ENCODE results near the gene TGFBR3.

TGFBR3 gene

DNA sequence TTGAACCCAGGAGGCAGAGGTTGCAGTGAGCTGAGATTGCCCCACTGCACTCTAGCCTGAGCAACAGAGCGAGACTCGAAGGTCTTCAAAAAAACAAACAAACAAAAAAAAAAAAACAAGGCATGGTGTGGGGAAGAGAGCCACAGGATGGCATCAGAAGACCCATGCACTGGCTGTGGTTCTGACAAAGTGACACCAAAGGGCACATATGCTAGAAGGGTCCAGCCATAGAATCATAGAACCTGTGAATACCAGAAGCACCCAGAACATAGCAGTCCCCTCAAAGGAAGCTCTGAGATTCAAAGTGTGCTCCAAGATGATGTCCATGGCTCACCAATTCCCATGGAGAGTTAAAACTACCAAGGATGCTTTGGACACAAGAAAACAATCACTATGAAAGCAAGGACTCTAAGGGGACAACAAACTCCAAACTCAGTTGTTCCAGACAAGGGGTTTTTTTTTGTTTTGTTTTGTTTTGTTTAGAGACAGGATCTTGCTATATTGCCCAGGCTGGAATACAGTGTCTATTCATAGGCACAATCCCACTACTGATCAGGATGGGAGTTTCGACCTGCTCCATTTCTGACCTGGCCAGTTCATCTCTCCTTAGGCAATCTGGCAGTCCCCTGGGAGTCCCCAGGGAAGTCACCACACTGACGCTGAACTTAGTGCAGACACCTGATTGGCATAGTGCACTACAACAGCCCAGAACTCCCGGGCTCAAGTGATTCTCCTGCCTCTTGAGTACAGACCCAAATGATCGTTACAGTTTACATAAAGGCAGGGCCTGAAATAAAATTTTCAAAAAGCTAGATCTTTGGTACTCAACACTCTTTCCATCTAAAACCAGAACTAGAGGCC lies 56.4 kb downstream of the TGFBR3 start:
- H3K9me3 ChIP-seq (replicated peaks; ENCODE audit: low read length) = no peaks in the 10 kb centered on the region
- peaks cover 6% of the 10 kb centered on the region for H3K27me3 ChIP-seq (ENCODE audit: control insufficient read depth, insufficient read depth, low read length)
- H3K4me1 ChIP-seq (ENCODE audit: control insufficient read depth, insufficient read depth, low read length) = peaks cover 10% of the 10 kb centered on the region
- no peaks in the 10 kb centered on the region for H3K36me3 ChIP-seq (ENCODE audit: insufficient read depth, low read length)
- H3K4me2 ChIP-seq (ENCODE audit: low read length) = no peak overlapping the region
- no peak overlapping the region for H3K4me3 ChIP-seq (ENCODE audit: low read length)
- H3K9ac ChIP-seq (ENCODE audit: low read depth, low read length) = no peak overlapping the region

- Histone ChIP-seq H3K4me2 (ENCODE audit: low read length) (no peak overlapping the region), H3K4me3 (ENCODE audit: low read length) (no peak overlapping the region), H3K27me3 (ENCODE audit: control insufficient read depth, insufficient read depth, low read length) (peaks cover 6% of the 10 kb centered on the region), H3K4me1 (ENCODE audit: control insufficient read depth, insufficient read depth, low read length) (peaks cover 10% of the 10 kb centered on the region), H3K9me3 (replicated peaks; ENCODE audit: low read length) (no peaks in the 10 kb centered on the region), H3K9ac (ENCODE audit: low read depth, low read length) (no peak overlapping the region), H3K36me3 (ENCODE audit: insufficient read depth, low read length) (no peaks in the 10 kb centered on the region)
These were observed 57.2 kb downstream of the TGFBR3 start for GRCh38 chr1:91828583-91829281.

GRCh38 chr1:91827459-91828321 lies 58.3 kb downstream of the TGFBR3 start:
- no peaks in the 10 kb centered on the region for H3K9me3 ChIP-seq (replicated peaks; ENCODE audit: low read length)
- peaks cover 10% of the 10 kb centered on the region for H3K4me1 ChIP-seq (ENCODE audit: control insufficient read depth, insufficient read depth, low read length)
- no peak overlapping the region for H3K4me2 ChIP-seq (ENCODE audit: low read length)
- H3K4me3 ChIP-seq (ENCODE audit: low read length) = no peak overlapping the region
- peaks cover 6% of the 10 kb centered on the region for H3K27me3 ChIP-seq (ENCODE audit: control insufficient read depth, insufficient read depth, low read length)
- H3K9ac ChIP-seq (ENCODE audit: low read depth, low read length) = no peak overlapping the region
- H3K36me3 ChIP-seq (ENCODE audit: insufficient read depth, low read length) = no peaks in the 10 kb centered on the region

GRCh38 chr1:91827087-91827458 lies 58.9 kb downstream of the TGFBR3 start:
- Histone ChIP-seq H3K9me3 (replicated peaks; ENCODE audit: low read length) (no peaks in the 10 kb centered on the region), H3K9ac (ENCODE audit: low read depth, low read length) (no peak overlapping the region), H3K4me3 (ENCODE audit: low read length) (no peak overlapping the region), H3K4me1 (ENCODE audit: control insufficient read depth, insufficient read depth, low read length) (peaks cover 10% of the 10 kb centered on the region), H3K36me3 (ENCODE audit: insufficient read depth, low read length) (no peaks in the 10 kb centered on the region), H3K27me3 (ENCODE audit: control insufficient read depth, insufficient read depth, low read length) (peaks cover 6% of the 10 kb centered on the region), H3K4me2 (ENCODE audit: low read length) (no peak overlapping the region)

DNA sequence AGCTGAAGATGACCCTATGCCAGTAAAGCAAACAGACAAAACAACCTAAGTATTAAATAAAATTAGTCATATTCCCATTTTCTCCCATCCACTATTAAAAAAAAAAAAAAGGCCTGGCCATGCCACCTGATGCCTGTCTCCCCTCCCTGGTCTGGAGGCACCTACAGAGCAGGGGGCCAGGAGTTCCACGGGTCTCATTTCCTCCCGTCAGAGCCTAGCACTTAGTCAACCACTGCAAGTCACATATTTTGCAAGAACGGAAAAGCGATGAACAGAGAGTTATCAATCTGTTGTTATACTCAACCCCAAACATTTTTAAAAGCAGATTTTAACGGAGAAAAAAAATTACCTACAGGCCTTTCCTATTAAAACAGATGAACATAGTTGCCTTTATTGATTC lies 59.3 kb downstream of the TGFBR3 start:
- no peak overlapping the region for H3K4me3 ChIP-seq (ENCODE audit: low read length)
- no peak overlapping the region for H3K4me2 ChIP-seq (ENCODE audit: low read length)
- no peaks in the 10 kb centered on the region for H3K36me3 ChIP-seq (ENCODE audit: insufficient read depth, low read length)
- H3K9ac ChIP-seq (ENCODE audit: low read depth, low read length) = no peak overlapping the region
- no peaks in the 10 kb centered on the region for H3K9me3 ChIP-seq (replicated peaks; ENCODE audit: low read length)
- H3K4me1 ChIP-seq (ENCODE audit: control insufficient read depth, insufficient read depth, low read length) = peaks cover 10% of the 10 kb centered on the region
- peaks cover 6% of the 10 kb centered on the region for H3K27me3 ChIP-seq (ENCODE audit: control insufficient read depth, insufficient read depth, low read length)

GRCh38 chr1:91826248-91826647 lies 59.7 kb downstream of the TGFBR3 start:
- H3K27me3 ChIP-seq (ENCODE audit: control insufficient read depth, insufficient read depth, low read length) = peaks cover 6% of the 10 kb centered on the region
- H3K4me3 ChIP-seq (ENCODE audit: low read length) = no peak overlapping the region
- no peaks in the 10 kb centered on the region for H3K36me3 ChIP-seq (ENCODE audit: insufficient read depth, low read length)
- H3K9ac ChIP-seq (ENCODE audit: low read depth, low read length) = no peak overlapping the region
- H3K4me1 ChIP-seq (ENCODE audit: control insufficient read depth, insufficient read depth, low read length) = peaks cover 10% of the 10 kb centered on the region
- no peaks in the 10 kb centered on the region for H3K9me3 ChIP-seq (replicated peaks; ENCODE audit: low read length)
- H3K4me2 ChIP-seq (ENCODE audit: low read length) = no peak overlapping the region

DNA sequence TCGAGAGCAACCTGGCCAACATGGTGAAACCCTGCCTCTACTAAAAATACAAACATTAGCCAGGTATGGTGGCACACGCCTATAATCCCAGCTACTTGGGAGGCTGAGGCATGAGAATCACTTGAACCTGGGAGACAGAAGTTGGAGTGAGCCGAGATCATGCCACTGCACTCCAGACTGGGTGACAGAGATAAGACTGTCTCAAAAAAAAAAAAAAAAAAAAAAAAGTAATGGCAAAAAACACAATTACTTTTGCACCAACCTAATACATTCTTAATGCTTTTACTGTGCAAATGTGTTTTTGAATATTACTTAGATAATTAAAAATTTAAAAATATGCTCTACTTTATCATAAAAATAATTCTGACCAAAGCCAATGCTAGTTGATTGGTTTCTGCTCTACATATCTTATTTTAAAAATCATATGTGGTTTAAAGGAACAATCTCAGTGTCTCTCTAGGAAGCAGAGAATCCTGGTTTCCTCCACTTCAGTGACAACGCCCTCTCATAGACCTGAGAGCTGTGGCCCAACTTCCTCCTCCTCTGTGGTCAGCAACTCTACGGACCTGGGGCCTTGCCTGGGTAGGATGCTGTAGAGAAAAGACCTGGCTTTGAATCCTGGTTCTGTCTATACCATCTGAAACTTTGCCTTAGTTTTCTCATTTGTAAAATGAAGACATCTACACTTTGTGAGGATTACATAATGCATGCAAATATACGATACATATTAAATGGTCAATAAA lies 64.7 kb downstream of the TGFBR3 start:
- Histone ChIP-seq H3K4me1 (ENCODE audit: control insufficient read depth, insufficient read depth, low read length) (peaks cover 2% of the 10 kb centered on the region), H3K4me2 (ENCODE audit: low read length) (no peak overlapping the region), H3K9ac (ENCODE audit: low read depth, low read length) (no peak overlapping the region), H3K4me3 (ENCODE audit: low read length) (no peak overlapping the region), H3K27me3 (ENCODE audit: control insufficient read depth, insufficient read depth, low read length) (no peaks in the 10 kb centered on the region), H3K36me3 (ENCODE audit: insufficient read depth, low read length) (no peaks in the 10 kb centered on the region), H3K9me3 (replicated peaks; ENCODE audit: low read length) (no peaks in the 10 kb centered on the region)

DNA sequence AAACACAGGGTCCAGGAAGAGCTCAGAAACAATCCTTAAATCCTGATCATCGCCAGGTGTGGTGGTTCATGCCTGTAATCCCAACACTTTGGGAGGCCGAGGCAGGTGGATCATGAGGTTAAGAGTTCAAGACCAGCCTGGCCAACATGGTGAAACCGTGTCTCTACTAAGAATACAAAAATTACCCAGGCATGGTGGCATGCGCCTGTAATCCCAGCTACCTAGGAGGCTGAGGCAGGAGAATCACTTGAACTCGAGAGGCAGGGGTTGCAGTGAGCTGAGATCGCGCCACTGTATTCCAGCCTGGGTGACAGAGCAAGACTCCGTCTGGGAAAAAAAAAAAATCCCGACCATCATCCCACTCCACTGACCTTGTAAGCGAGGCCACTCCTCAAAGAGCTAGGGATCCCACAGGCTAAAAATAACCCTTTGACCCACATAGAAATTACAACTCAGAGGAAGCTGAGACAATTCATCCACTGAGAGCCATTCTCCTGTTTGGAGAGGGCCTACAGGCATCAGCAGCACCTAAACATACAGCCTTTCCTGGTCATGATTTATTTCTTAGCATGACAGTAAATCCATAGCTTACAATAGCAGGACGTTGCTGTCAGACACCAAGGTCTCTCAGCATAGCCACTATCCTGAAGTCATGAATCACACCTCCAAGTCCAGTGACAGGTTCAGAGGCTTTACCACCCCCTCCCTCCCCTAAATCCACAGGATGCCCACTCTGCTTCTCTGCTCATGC lies 66.7 kb downstream of the TGFBR3 start:
- no peaks in the 10 kb centered on the region for H3K9me3 ChIP-seq (replicated peaks; ENCODE audit: low read length)
- no peak overlapping the region for H3K9ac ChIP-seq (ENCODE audit: low read depth, low read length)
- no peaks in the 10 kb centered on the region for H3K27me3 ChIP-seq (ENCODE audit: control insufficient read depth, insufficient read depth, low read length)
- H3K4me3 ChIP-seq (ENCODE audit: low read length) = no peak overlapping the region
- no peak overlapping the region for H3K4me2 ChIP-seq (ENCODE audit: low read length)
- no peaks in the 10 kb centered on the region for H3K36me3 ChIP-seq (ENCODE audit: insufficient read depth, low read length)
- peaks cover 2% of the 10 kb centered on the region for H3K4me1 ChIP-seq (ENCODE audit: control insufficient read depth, insufficient read depth, low read length)

DNA sequence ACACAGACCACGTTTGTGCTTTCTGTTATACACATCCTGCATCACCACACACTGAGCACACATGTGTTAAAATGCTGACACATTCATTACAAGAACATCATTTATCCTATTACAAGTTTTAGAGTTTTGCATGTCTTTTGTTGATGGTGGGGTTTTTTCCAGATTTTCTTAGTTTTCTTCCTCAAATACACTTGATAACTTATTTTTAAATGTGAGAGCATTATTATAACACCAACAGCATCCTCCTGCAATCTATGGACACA lies 67.3 kb downstream of the TGFBR3 start:
- Histone ChIP-seq H3K9me3 (replicated peaks; ENCODE audit: low read length) (no peaks in the 10 kb centered on the region), H3K4me3 (ENCODE audit: low read length) (no peak overlapping the region), H3K9ac (ENCODE audit: low read depth, low read length) (no peak overlapping the region), H3K27me3 (ENCODE audit: control insufficient read depth, insufficient read depth, low read length) (no peaks in the 10 kb centered on the region), H3K4me1 (ENCODE audit: control insufficient read depth, insufficient read depth, low read length) (peaks cover 2% of the 10 kb centered on the region), H3K36me3 (ENCODE audit: insufficient read depth, low read length) (no peaks in the 10 kb centered on the region), H3K4me2 (ENCODE audit: low read length) (no peak overlapping the region)

- Histone ChIP-seq H3K4me2 (ENCODE audit: low read length) (no peak overlapping the region), H3K36me3 (ENCODE audit: insufficient read depth, low read length) (no peaks in the 10 kb centered on the region), H3K9me3 (replicated peaks; ENCODE audit: low read length) (no peaks in the 10 kb centered on the region), H3K27me3 (ENCODE audit: control insufficient read depth, insufficient read depth, low read length) (no peaks in the 10 kb centered on the region), H3K4me3 (ENCODE audit: low read length) (no peak overlapping the region), H3K4me1 (ENCODE audit: control insufficient read depth, insufficient read depth, low read length) (peaks cover 2% of the 10 kb centered on the region), H3K9ac (ENCODE audit: low read depth, low read length) (no peak overlapping the region)
These were observed 68.6 kb downstream of the TGFBR3 start for GRCh38 chr1:91817211-91817905.
